Lung (tissue), 12 donors: ENCODE results near the gene KIFC3. TPM values are rescaled to one million over a fixed set of nuclear protein-coding genes. Genes with fewer than 3 reads are reported as not detected.

ENCODE experiments used
- ATAC-seq: fragments of 200-7000 bp; cut with Tn5 transposase; one replicate; pipeline ENCODE4 v1.9.1; 2020; ENCODE audit warnings: moderate number of reproducible peaks; ENCODE audit not compliant: insufficient read depth, low FRiP score
- DNase-seq, 3 donors: peaks; one replicate each; pipeline ENCODE4 v3.0.0-alpha.2; 2013 to 2017
- H3K27ac ChIP-seq, 2 donors: one replicate each; pipeline ENCODE4 v1.5.1; 2013; ENCODE audit warnings: mild to moderate bottlenecking in 2 of 2, moderate library complexity in 2 of 2, control low read depth in 1 of 2, inconsistent platforms in 1 of 2, low read depth in 1 of 2, low read length in 1 of 2
- H3K27me3 ChIP-seq, 3 donors: one replicate each; pipeline ENCODE4 v1.5.1; 2013; ENCODE audit warnings: low read length in 2 of 3; ENCODE audit not compliant: control insufficient read depth in 3 of 3, insufficient read depth in 3 of 3
- H3K36me3 ChIP-seq, 4 donors: one replicate each; pipeline ENCODE4 v1.5.1; 2013; ENCODE audit warnings: low read length in 4 of 4, mild to moderate bottlenecking in 1 of 4, moderate library complexity in 1 of 4; ENCODE audit not compliant: control insufficient read depth in 4 of 4, insufficient read depth in 4 of 4
- H3K4me1 ChIP-seq, 5 donors: one replicate each; pipeline ENCODE4 v1.5.1; 2013; ENCODE audit warnings: low read length in 5 of 5, mild to moderate bottlenecking in 2 of 5, moderate library complexity in 1 of 5; ENCODE audit not compliant: control insufficient read depth in 5 of 5, insufficient read depth in 5 of 5
- H3K4me3 ChIP-seq: one replicate; pipeline ENCODE4 v1.5.1; 2013; ENCODE audit warnings: mild to moderate bottlenecking, control low read depth, moderate library complexity
- H3K9ac ChIP-seq, 2 donors: one replicate each; pipeline ENCODE4 v1.5.1; 2013; ENCODE audit warnings: low read length in 2 of 2, control low read depth in 1 of 2; ENCODE audit not compliant: insufficient read depth in 1 of 2
- H3K9me3 ChIP-seq, 4 donors: one replicate each; pipeline ENCODE4 v1.5.1; 2013; ENCODE audit warnings: low read length in 3 of 4, mild to moderate bottlenecking in 1 of 4, moderate library complexity in 1 of 4; ENCODE audit not compliant: control insufficient read depth in 4 of 4, insufficient read depth in 3 of 4
- WGBS, 2 donors: extraction: QIAGEN DNeasy Blood & Tissue Kit; methylation state at CpG; one replicate each; pipeline ENCODE4 v1.1.7; 2013; 5-methylcytosine and 5-hydroxymethylcytosine counted together
- polyA plus RNA-seq, 2 donors: library from polyadenylated mRNA; stranded (reverse); fragments of 200-250 nt; gene quantifications; one replicate each; pipeline ENCODE4 v1.2.1, GENCODE V29; 2013
- total RNA-seq, 2 donors: library from RNA; depleted of rRNA in 1 of 2; stranded (reverse); fragments of >200 nt in 1 of 2; gene quantifications; one replicate each; pipeline ENCODE4 v1.2.1, GENCODE V29; 2014 to 2021
- TF ChIP-seq, protein P1 (sequence below): IDR thresholded peaks from 2 replicates; pipeline ENCODE4 v1.5.1; 2012; ENCODE audit warnings: mild to moderate bottlenecking; ENCODE audit errors: control extremely low read depth, extremely low read depth
- donor health status: control.
- donor health status: control.
- donor health status: Bipolar disorder and iron deficiency.
- donor health status: healthy.
- donor health status: DM: yes; HTN: yes; CAD: no.

KIFC3 gene
- total and polyA plus RNA-seq, 4 donors = 65.9 to 137 (median 89.5) TPM

DNA sequence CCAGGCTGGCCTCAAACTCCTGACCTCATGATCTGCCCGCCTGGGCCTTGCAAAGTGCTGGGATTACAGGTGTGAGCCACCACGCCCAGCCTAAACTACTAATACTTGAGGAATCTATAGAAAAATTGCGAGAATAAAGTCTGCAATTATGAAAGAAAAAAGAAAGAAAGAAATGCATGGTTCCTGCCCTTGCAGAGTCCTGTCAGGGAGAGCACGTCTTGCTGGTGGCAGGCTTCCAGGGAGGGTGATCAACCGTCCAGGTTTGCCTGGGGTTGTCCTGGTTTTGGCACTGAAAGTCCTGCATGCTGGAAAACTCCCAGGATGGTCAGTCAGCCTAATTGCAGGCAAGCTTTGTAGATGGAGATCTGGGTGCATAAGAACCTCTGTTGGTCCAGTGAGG lies 21.5 kb upstream of the KIFC3 start:
- H3K27me3 ChIP-seq = no peaks in the 10 kb centered on the region
- TF ChIP-seq, protein P1, sequence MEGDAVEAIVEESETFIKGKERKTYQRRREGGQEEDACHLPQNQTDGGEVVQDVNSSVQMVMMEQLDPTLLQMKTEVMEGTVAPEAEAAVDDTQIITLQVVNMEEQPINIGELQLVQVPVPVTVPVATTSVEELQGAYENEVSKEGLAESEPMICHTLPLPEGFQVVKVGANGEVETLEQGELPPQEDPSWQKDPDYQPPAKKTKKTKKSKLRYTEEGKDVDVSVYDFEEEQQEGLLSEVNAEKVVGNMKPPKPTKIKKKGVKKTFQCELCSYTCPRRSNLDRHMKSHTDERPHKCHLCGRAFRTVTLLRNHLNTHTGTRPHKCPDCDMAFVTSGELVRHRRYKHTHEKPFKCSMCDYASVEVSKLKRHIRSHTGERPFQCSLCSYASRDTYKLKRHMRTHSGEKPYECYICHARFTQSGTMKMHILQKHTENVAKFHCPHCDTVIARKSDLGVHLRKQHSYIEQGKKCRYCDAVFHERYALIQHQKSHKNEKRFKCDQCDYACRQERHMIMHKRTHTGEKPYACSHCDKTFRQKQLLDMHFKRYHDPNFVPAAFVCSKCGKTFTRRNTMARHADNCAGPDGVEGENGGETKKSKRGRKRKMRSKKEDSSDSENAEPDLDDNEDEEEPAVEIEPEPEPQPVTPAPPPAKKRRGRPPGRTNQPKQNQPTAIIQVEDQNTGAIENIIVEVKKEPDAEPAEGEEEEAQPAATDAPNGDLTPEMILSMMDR = no peak
- no peak overlapping the region for H3K4me3 ChIP-seq
- ATAC-seq (no peak), DNase-seq (no peak)
- WGBS, 2 donors = 78 to 79% methylated on average over 5 of the region's 5 CpGs
- H3K9ac ChIP-seq = no peak overlapping the region
- no peak overlapping the region for H3K27ac ChIP-seq
- no peaks in the 10 kb centered on the region for H3K9me3 ChIP-seq
- no peaks in the 10 kb centered on the region for H3K36me3 ChIP-seq
- H3K4me1 ChIP-seq = peaks cover 0 to 12% (median 0%) of the 10 kb centered on the region in 5 donors

DNA sequence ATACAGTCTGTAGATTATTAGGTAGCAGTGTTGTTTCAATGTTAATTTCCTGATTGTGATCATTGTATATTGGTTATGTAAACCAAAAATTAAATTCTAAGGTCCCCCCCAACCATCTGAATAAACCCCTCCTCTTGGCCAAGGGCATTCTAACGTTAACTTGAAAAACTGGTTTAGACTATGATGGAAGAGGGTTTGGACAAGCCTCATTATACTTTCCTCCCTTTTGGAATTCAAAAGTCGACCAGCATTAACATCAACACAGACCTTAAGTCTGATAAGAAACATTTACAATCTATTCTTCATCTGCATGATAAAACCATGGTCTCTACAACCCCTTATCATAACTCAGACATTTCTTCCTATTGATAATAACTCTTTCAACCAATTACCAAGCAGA lies 20.6 kb upstream of the KIFC3 start:
- ATAC-seq (no peak), DNase-seq (no peak)
- WGBS, 2 donors = 31 to 65% methylated on average over 2 of the region's 2 CpGs
- no peak overlapping the region for H3K27ac ChIP-seq
- no peaks in the 10 kb centered on the region for H3K27me3 ChIP-seq
- no peaks in the 10 kb centered on the region for H3K36me3 ChIP-seq
- H3K9me3 ChIP-seq = no peaks in the 10 kb centered on the region
- H3K9ac ChIP-seq = no peak overlapping the region
- H3K4me3 ChIP-seq = no peak overlapping the region
- H3K4me1 ChIP-seq = peaks cover 0 to 12% (median 0%) of the 10 kb centered on the region in 5 donors
- TF ChIP-seq, protein P1 = no peak

DNA sequence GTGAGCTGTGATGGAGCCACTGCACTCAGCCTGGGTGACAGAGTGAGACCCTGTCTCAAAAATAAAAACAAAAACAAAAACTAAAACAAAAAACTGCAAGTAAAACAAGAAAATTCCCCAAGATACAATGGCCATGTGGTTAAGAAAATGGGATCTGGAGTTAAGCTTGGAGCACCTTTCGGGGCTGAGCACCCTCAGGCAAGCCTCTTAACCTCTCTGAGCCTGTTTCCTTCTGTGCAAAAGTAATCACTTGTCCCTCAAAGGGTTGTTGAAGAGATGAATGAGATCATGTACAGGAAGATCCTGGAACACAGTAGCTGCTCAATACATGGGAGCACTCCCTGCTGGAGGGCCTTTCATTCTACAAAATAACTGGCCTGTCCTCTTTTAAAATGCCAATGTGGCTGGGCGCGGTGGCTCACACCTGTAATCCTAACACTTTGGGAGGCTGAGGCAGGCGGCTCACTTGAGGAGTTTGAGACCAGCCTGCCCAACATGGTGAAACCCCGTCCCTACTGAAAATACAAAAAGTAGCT lies 19.8 kb upstream of the KIFC3 start:
- ATAC-seq = no peak

More for the DNA sequence above, 19.8 kb upstream of the KIFC3 start:
- H3K4me3 ChIP-seq = no peak overlapping the region
- no peak for DNase-seq
- 85 to 99% methylated on average over 5 of the region's 5 CpGs for WGBS, 2 donors
- H3K36me3 ChIP-seq = no peaks in the 10 kb centered on the region
- H3K9me3 ChIP-seq = no peaks in the 10 kb centered on the region
- peaks cover 0 to 12% (median under 1%) of the 10 kb centered on the region in 5 donors for H3K4me1 ChIP-seq
- H3K27ac ChIP-seq = no peak overlapping the region
- H3K9ac ChIP-seq = no peak overlapping the region
- TF ChIP-seq, protein P1 = no peak
- no peaks in the 10 kb centered on the region for H3K27me3 ChIP-seq
